ENCODE measurements around the gene SBSN. TPM values are rescaled to one million over a fixed set of nuclear protein-coding genes. Genes with fewer than 3 reads are reported as not detected.

SBSN gene
- total RNA-seq, 1 experiment from 2014 or later = 0.39 TPM

DNA sequence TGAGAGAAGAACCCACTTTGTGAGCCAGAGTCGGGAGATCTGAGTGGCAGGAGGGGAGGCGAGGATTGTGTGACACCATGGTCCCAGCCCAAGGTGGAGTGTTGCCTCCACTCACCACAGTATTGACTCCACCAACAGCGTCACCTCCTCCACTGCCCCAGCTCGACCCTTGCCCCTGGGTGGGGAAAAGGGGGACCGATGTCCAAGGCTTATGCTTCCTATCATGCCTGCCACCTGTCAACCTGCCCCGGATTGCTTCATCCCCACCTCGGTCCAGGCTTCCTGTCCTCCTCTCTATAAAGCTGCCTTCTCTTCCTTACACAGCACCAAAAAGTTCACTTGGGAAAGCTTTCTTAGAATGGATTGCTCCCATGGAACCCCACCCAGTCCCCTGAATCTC, 22.1 kb downstream of the SBSN start:
- H3K4me1 ChIP-seq (ENCODE audit: control insufficient read depth, insufficient read depth, low read length) = 0 out of 2 replicates have a peak, but pooled peaks cover 5% of the 10 kb centered on the region
- no TSS peak for BruUV-seq (replicated peaks)
- intact Hi-C loops (cut with micrococcal nuclease; ENCODE audit: unreplicated experiment) = no loop called here
- no peak for DNase-seq (ENCODE audit: low read depth, low spot score)
- CTCF ChIA-PET = interaction anchor here (2.7 kb wide), 1 partner anchor 11 kb away, joined by 11 read pairs; no protein-coding TSS in a partner anchor
- H3K9me3 ChIP-seq (ENCODE audit: control insufficient read depth, insufficient read depth, low read depth, low read length) = no peaks in the 10 kb centered on the region
- no peak overlapping the region for H3K4me3 ChIP-seq (ENCODE audit: low read depth in 2 of 2, low read length in 2 of 2)
- no peaks in the 10 kb centered on the region; the same call in 1 of the 2 replicates for H3K36me3 ChIP-seq (ENCODE audit: control insufficient read depth, insufficient read depth, low read length)
- in situ Hi-C loops (cut with HindIII; ENCODE audit: low pct_unique_long_range_greater_than_20kb, low sequenced_read_pairs) = no loop called here
- POLR2A ChIA-PET = interaction anchor here (0.5 kb wide), 1 partner anchor 21 kb away, joined by 9 read pairs; no protein-coding TSS in a partner anchor
- H3K27me3 ChIP-seq (ENCODE audit: control insufficient read depth, insufficient read depth, low read length) = peaks cover 20% of the 10 kb centered on the region
- no peak for ATAC-seq
- H3K27ac ChIP-seq (ENCODE audit: low read length) = no peak overlapping the region
- TF ChIP-seq TCF7L2 (IDR thresholded peaks at IDR 0.05; ENCODE audit: low read depth, low read length) = no peak
- TF ChIP-seq, protein P1, sequence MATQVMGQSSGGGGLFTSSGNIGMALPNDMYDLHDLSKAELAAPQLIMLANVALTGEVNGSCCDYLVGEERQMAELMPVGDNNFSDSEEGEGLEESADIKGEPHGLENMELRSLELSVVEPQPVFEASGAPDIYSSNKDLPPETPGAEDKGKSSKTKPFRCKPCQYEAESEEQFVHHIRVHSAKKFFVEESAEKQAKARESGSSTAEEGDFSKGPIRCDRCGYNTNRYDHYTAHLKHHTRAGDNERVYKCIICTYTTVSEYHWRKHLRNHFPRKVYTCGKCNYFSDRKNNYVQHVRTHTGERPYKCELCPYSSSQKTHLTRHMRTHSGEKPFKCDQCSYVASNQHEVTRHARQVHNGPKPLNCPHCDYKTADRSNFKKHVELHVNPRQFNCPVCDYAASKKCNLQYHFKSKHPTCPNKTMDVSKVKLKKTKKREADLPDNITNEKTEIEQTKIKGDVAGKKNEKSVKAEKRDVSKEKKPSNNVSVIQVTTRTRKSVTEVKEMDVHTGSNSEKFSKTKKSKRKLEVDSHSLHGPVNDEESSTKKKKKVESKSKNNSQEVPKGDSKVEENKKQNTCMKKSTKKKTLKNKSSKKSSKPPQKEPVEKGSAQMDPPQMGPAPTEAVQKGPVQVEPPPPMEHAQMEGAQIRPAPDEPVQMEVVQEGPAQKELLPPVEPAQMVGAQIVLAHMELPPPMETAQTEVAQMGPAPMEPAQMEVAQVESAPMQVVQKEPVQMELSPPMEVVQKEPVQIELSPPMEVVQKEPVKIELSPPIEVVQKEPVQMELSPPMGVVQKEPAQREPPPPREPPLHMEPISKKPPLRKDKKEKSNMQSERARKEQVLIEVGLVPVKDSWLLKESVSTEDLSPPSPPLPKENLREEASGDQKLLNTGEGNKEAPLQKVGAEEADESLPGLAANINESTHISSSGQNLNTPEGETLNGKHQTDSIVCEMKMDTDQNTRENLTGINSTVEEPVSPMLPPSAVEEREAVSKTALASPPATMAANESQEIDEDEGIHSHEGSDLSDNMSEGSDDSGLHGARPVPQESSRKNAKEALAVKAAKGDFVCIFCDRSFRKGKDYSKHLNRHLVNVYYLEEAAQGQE (IDR thresholded peaks at IDR 0.05; ENCODE audit: insufficient read depth in 1 of 2, low read depth in 2 of 2, low read length in 1 of 2) = no peak
- TF ChIP-seq, protein P2, sequence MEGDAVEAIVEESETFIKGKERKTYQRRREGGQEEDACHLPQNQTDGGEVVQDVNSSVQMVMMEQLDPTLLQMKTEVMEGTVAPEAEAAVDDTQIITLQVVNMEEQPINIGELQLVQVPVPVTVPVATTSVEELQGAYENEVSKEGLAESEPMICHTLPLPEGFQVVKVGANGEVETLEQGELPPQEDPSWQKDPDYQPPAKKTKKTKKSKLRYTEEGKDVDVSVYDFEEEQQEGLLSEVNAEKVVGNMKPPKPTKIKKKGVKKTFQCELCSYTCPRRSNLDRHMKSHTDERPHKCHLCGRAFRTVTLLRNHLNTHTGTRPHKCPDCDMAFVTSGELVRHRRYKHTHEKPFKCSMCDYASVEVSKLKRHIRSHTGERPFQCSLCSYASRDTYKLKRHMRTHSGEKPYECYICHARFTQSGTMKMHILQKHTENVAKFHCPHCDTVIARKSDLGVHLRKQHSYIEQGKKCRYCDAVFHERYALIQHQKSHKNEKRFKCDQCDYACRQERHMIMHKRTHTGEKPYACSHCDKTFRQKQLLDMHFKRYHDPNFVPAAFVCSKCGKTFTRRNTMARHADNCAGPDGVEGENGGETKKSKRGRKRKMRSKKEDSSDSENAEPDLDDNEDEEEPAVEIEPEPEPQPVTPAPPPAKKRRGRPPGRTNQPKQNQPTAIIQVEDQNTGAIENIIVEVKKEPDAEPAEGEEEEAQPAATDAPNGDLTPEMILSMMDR (IDR thresholded peaks at IDR 0.05) = no peak
- TF ChIP-seq SIN3A (IDR thresholded peaks at IDR 0.05; ENCODE audit: borderline replicate concordance, insufficient read depth, low read depth, low read length) = no peak
- no peak for TF ChIP-seq POLR2AphosphoS5 (IDR thresholded peaks at IDR 0.05; ENCODE audit: low read depth, low read length)

DNA sequence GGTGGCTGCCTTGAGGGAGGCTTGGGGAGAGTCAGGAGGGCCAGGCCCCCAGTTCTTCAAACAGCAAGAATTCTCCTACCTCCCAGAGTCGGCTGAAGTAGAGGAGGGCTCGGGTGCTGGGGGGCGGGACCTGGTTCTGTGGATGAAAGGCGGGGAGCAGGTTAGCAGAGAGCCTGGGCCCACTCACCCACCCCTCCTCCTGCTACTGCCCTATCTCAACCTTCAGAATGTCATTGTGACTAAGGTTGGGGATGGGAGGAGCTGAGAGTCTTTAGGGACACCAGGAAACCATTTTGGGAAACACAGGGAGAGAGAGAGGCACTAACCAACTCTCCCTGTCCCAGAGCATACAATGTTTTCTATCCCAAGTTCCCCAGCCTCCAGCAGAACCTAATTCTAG, 25.4 kb downstream of the SBSN start:
- TF ChIP-seq TCF7L2 (IDR thresholded peaks at IDR 0.05; ENCODE audit: low read depth, low read length) (no peak), SIN3A (IDR thresholded peaks at IDR 0.05; ENCODE audit: borderline replicate concordance, insufficient read depth, low read depth, low read length) (no peak), POLR2AphosphoS5 (IDR thresholded peaks at IDR 0.05; ENCODE audit: low read depth, low read length) (no peak)
- TF ChIP-seq, protein P2 (IDR thresholded peaks at IDR 0.05) = no peak
- TF ChIP-seq, protein P1 (IDR thresholded peaks at IDR 0.05; ENCODE audit: insufficient read depth in 1 of 2, low read depth in 2 of 2, low read length in 1 of 2) = no peak
- Histone ChIP-seq H3K4me3 (ENCODE audit: low read depth in 2 of 2, low read length in 2 of 2) (no peak overlapping the region), H3K27me3 (ENCODE audit: control insufficient read depth, insufficient read depth, low read length) (peaks cover 4% of the 10 kb centered on the region; the same call in 1 of the 2 replicates), H3K4me1 (ENCODE audit: control insufficient read depth, insufficient read depth, low read length) (no peaks in the 10 kb centered on the region), H3K36me3 (ENCODE audit: control insufficient read depth, insufficient read depth, low read length) (no peaks in the 10 kb centered on the region), H3K27ac (ENCODE audit: low read length) (no peak overlapping the region), H3K9me3 (ENCODE audit: control insufficient read depth, insufficient read depth, low read depth, low read length) (no peaks in the 10 kb centered on the region)
- in situ Hi-C loops (cut with HindIII; ENCODE audit: low pct_unique_long_range_greater_than_20kb, low sequenced_read_pairs) = no loop called here
- intact Hi-C loops (cut with micrococcal nuclease; ENCODE audit: unreplicated experiment) = no loop called here
- DNase-seq (ENCODE audit: low read depth, low spot score) (no peak), ATAC-seq (no peak)
- POLR2A ChIA-PET = no interaction called here
- CTCF ChIA-PET = no interaction called here
- no TSS peak for BruUV-seq (replicated peaks)

All from Panc1 (cell line).